HPDE6-E6E7 (cell line): Measurements from ENCODE around the gene SCAF11.

Experiments used
- DNase-seq: peaks from one replicate; pipeline ENCODE4 v3.0.0; 2011; ENCODE audit warnings: missing footprints; ENCODE audit errors: extremely low spot score

Gene SCAF11

DNA sequence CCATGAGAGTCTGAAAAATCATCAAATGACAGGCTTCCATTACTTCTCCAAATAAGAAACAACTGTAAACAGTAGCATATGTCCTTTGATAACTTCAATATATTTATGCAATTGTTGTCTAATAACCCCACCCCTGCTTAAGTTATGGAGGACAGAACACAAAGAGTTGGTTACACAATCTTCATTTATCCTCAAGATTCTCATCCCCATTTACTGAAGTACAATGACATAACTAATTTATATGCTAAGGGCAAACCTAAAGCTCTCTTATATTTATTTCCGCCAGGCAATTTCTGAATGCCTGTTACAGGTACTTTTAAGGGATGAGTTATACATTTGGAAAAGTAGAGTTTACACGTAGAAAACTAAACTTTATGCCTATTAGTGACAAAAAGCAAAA, 12.3 kb downstream of the SCAF11 start:
- DNase-seq = no peak

DNA sequence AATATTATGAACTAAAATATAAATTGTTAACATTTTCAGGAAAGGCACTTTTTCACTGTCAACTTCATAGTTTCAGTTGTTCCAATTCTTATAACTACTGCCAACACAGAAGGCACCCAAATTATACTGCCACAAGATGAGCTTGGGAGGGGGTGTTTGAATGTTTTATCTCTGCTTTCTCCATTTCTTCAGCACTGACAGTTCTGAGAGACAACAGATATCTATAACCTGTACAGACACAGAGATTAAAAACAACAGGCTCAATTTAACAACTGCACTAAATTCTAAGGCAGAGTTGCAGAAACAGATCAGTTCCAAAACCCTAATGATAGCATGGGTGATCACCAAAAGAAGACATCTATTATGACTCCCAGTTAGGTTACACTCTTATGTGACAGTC, 12.8 kb downstream of the SCAF11 start:
- no peak for DNase-seq

DNA sequence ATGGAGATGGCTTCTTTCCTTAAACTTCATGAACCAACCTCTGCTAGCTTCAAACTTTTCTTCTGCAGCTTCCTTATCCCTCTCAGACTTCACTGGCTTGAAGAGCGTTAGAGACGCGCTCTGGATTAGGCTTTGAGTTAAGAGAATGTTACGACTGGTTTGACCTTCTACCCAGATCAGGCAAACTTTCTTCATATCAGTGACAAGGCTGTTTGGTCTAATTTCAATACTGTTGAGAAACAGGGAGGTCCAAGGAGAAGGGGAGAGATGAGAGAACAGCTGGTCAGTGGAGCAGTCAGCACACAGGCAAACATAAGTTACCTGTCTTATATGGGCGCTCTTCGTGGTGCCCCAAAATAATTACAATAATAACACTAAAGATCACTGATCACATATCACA, 14.9 kb downstream of the SCAF11 start:
- DNase-seq = no peak

DNA sequence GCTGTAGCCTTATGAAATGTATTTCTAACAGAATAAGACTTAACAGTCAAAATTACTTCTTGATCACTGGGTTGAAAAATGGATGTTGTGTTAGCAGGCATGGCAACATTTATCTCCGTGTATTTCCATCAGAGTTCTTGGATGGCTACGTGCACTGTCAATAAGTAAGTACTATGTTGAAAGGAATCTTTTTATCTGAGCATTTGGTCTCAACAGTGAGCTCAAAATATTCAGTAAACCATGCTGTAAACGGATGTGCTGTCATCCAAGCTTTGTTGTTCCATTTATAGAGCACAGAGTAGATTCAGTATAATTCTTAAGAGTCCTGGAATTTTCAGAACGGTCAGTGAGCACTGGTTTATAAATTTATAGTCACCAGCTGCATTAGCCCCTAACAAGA, 15.5 kb downstream of the SCAF11 start:
- DNase-seq = no peak

DNA sequence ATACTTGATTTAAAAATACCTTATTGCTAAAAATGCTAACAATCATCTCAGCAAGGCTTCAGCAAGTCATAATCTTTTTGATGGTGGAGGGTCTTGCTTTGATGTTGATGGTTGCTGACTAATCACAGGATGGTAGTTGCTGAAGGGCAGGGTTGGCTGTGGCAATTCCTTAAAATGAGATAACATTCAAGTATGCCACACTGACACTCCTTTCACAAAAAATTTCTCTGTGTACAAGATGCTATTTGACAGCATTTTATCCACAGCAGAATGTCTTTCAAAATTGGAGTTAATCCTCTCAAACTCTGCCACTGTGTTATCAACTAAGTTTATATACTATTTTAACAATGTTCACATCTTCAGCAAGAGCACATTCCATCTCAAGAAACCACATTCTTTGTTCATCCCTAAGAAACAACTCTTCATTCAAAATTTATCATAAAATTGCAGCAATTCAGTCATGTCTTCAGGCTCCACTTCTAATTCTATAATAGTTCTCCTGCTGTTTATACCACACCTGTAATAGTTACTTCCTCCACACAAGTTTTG, 16.1 kb downstream of the SCAF11 start:
- DNase-seq = no peak

DNA sequence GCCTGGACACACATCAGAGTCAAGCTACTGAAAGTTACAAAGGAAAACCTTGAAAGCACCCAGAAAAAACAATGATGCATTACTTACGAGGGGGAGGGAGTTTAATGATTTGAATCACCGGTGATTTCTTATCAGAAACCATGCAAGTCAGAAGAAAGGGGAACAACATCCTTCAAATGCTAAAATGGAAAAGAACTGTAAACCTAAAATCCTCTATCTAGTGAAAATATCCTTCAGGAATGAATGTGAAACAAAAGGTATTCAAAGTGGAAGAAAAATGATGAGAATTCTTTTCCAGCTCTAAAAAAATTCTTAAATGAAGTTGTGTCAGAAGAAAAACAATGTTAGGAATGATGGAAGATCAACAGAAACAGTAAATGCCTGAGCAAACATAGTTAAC, 16.8 kb downstream of the SCAF11 start:
- no peak for DNase-seq

DNA sequence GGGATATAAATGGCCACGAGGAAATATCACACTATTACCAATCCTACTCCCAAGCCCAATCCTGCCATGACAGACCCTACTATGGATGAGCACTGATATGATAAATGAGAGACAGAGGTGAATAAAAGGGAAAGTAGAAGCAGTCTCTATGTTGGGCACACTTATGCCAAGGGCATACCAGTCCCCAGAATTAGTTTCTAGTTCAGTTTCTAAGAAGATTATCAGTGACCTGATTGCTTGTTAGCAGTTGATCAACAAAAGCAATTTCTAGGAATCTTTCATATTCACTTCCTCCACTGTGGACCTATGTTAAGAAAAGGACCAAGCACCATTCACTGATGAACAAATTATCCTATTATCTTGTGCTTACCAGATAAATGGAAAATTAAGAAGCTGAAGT, 20.0 kb downstream of the SCAF11 start:
- DNase-seq = no peak

DNA sequence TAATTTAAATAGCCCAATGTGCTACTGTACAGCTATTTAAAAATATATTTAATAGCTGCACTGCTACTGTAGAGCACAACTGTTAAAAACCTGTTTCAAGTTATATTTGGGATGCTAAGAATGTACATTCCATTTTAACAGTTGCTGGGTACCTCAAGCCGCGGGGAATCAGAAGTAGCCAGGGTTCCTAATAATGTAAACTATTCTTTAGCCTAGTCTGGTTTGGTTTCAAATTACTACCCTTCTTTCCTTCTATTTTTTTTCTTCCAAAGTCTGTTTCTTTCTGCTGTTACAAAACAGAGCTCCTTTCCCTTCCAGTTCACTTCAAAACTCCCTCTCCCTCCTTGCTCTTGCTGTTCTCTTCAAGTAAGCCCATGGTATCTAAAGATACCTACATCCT, 21.3 kb downstream of the SCAF11 start:
- DNase-seq = no peak

DNA sequence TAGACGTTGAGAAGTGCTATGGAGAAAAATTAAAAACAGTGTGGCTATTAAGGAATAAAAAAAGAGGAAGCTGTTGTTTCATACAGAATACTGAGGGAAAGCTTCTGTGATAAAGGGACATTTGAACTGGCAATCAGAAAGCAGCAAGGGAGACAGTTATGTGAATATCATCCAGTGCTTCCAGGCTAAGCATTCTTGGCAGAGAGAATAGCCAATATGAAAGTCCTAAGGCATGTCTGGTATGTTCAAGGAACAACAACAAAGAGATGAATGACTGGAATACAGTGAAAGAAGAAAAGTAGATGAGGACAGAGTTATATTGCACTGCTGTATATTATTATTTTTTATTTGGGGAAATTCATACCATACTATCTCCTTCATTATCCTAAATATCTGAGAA, 23.9 kb downstream of the SCAF11 start:
- DNase-seq = no peak

DNA sequence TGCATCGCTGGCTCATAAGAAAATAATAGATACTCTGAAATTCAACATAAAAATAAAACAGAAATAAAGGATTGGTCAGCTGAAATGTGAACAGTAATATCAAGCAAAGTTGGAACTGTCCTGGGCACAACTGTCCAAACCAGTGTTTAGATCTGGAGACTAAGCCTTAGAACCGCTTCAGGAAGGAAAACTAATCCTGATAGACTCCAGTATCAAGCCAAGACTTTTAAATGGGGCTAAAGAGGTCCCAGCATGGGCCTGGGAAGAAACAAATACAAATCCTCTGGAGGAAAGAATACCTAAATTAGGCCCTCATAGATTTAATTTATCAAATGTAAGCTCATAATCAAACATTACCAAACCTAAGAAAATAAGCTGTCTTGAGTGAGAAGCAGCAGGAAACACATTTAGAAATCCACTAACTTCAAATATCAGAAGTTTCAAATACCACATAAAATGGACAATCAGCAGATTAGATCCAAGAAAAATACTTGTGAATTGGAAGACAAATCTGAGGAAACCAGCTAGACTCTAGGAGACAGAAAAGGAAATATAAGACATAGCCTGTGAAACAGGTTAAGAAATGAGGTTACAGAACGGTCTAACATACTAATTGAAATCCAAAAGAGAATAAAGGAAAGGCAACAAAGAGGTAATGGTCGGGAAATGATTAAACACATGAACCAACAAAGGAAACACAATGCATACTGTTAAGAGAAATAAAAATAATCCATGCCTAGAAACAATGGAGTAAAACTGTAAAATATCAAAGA, 27.6 kb downstream of the SCAF11 start:
- DNase-seq = no peak

DNA sequence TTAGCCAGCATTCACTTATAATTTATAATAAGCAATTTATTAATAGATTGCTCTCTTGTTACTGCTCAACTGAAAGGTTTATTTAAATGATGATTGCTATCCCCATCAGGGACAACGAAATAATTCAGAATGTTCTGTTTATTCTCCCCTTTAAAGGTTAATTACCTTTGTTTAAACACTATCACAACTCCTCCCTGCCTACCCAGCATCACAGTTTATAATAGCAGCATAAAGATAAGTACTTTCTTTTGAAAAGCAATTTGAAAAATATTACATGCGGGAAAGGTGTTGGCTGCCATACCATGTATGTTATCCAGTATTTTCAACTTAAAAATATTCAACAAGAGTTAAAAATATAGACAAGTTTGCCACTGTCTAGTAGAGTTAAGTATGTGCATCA, 30.6 kb downstream of the SCAF11 start:
- no peak for DNase-seq

DNA sequence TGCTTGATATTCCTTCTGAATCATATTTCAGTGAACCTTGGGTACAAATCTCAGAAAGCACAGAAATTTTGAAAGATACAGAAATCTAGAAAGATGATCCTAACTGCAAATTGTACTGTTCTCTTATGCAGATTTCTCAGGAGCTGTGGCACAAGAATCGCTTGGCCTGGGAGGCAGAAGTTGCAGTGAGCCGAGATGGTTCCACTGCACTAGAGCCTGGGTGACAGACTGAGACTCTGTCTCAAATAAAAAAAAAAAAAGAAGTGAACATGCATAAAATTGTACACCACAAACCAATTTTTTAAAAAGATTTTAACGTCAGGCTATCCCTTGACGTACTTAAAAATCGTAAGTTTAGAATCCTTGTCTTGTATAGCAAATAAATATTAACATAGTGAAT, 31.3 kb downstream of the SCAF11 start:
- no peak for DNase-seq

DNA sequence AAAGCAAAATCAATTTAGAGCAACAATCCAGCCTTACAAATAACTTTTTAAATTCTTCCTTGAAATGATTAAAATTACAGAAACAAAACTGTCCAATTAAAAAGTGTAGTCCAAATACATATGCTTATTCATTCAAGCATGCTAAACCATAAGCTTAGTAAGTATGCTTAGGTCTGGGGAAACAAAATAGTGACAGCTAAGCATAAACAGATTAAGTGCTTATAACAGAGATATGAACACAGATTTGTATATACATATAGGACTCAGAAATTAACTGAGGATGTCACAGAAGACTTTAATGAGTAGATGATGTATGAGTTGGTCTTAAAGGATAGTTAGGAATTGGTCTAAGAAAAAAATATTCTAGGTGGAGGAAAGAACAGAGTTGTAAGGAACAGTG, 41.8 kb downstream of the SCAF11 start:
- DNase-seq = no peak

DNA sequence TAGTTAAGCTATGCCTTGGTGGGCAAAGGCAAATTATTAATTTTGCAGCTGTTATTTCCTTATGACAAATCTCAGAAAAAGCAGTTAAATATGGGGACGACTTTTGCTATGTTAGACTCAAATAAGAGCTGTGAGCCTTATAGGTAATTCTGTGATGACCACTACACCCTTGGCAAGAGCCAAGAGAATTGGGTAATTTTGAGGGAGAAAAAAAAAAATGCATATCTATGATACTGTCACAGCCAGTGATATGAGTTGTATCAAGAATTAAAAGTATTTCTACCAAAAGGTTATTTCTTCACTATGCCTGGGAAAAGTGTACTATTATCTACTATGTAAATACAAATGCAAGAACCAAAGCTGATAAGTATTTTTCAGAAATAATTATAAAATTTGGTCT, 43.9 kb downstream of the SCAF11 start:
- DNase-seq = no peak

DNA sequence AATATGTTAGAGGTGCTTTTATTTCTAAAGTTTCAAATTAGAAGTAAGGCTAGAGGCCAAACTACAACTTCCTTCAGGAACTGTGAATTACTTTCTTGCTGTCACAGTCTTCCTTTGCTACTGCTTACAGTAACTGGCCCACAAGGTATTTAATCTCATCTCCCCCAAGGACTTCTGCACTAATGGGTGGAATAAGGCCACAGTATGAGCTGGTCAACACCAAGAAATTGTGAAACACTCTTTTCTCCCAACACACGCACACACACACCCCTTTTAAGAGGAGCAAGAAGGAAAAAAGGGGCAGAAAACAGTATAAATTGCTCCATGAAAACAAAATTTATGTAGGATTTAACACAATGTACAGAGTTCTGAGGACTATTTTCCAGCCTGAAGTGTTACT, 45.6 kb downstream of the SCAF11 start:
- no peak for DNase-seq

DNA sequence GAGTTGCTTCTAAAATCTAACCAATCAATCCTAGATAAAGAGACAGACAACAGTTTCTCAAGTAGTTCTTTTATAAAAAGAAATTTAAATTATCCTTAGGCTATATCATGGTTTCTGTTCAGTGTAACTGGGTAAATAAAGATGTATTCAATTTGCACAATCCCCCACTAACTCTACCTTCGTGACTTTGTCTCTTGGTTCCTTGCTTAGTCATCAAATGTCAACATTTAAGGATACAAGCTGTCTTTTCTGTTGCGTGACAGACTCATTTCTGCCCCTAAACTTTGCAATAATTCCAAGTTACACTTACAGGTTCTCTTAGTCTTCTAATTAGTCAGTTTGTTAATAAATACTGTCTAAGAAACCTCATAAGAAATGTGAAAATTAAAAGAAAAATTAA, 50.6 kb downstream of the SCAF11 start:
- no peak for DNase-seq

DNA sequence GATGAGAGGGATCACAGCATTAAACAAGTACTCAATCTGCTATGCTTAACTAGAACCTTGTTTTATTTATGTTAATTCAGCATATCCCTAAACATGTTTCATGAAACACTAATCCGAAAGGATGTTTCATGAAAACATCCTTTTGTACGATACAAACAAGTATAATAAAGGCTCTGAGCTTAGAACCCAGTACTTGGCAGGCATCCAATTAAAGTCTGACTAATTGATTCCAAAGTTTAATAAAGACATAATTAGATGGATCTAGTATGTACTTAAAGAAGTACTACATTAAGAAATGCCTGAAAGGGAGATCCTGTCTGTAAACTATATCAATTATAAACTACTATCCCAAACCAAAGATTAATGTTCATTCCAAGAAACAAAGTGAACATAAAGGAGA, 51.8 kb downstream of the SCAF11 start:
- no peak for DNase-seq

DNA sequence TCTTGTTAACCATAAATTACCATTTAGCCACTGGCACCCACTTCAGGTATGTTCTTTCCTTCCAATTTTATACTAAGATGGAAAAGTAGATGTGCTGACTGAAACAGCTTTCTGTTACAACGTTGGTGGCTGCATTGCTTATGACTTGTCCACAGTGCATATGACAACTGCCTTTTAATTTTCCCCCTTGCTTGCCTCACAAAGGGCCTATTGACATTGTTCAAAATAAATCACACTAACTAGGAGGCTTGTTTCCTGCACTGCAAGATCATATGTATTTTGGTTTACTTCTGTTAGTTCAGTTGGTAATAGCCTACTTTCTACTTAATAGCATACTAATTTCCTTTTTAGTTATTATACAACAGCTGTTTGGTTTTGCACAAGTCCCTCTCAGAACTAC, 55.4 kb downstream of the SCAF11 start:
- no peak for DNase-seq

DNA sequence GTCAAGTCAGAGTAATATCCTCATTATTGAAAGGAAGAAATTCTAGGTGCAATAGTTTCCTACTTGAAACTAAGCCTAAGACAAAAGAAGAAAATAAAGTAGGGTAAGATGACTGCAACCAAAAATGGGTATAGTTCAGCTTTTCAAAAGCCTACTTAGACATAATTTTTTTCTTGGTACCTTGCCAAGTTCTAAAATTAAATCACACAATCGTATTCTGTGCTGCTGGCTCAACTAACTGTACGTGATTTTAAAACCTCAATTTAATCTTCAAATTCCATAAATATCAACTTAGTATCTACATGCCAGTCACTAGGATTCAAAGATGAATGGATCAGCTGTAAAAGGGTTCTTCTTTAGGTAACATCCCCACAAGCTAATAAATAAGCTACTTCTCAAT, 56.9 kb downstream of the SCAF11 start:
- no peak for DNase-seq

DNA sequence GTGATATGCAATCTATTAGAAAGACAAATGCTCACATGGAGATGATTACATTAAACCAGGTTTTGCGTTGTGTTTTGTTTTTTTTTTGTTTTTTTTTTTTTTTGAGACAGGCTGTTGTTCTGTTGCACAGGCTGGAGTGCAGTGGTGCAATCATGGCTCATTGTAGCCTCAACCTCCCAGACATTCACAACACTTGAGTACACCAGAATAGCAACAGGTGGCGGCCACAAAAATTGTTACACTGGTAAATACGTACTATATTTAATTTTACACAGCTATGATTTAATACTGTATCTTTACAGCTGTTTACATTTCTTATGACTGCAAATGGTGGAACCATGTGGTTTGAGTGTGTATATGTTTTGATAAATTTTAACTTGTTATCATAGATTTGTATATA, 60.0 kb downstream of the SCAF11 start:
- no peak for DNase-seq

DNA sequence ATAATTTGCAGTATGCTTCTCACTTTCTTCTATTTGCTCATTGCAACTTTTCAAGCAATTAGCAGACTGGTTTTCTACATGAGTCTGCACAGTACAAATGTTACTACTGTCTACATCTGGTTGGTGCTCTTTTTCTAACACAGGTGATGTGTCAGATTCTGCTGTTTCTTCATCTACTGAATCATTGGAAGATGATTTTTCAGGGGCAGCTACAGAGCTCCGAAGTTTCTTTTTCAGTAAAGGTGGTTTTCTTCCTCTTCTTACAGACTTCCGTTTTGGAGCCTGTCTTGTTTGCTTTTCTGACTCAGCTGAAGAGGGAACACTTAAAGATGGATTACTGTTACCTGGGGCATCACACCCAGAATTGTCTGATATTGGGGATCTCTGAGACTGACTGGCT, 62.1 kb downstream of the SCAF11 start:
- peak; percentile 8 for DNase-seq

DNA sequence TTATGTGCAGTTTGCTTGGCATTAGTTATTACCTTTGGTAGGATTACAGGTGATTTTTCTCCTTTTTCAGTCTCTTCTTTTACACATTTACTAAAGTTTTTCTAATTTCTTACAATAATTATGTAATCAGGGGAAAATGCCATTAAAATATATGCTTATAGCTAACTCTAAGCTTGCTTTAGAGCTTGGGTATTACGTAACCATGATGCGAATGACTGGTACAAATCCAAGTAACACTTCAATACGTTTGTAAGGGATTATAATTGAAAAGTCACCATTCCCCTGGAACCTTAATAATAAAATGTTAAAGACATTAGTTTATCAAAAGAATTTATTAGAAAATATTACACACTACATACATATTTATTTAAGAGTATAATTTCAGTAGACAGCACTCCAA, 71.6 kb downstream of the SCAF11 start:
- no peak for DNase-seq

DNA sequence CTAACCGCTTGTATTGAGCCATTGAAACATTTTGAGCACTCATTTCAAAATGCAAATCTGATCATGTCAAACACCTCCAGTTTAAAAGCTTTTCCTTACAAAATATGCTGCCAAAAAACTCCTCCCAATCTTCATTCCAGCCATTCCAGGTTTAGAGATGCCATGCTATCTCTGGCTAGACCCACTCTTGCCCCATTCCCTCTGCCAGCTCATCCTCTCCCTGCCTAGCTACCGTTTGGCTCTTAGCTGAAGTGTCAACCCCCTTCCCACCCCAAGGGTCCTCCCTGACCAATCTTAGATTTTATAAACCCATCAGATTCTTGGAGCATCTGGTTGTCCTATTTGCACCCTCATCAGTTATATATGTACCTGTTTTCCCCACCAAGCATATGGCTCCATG, 75.0 kb downstream of the SCAF11 start:
- DNase-seq = no peak

DNA sequence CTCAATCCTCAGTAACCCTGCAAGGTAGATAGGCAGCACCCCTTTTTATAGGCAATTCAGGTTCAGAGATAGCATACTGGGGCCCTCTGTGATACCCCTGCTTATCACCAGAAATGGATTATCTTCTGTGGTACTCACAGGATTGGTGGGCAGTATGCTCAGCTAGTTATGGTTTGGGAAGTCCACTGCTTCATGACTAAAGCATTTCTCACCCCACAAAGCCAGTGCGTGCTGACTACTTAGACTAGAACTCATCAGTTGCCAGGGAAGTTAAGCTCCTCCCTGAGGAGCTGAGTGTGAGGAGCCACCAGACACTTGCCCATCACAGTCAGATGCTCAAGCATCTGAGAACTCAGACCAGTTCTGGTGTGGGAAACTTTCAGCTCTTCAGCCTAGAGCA, 76.3 kb downstream of the SCAF11 start:
- DNase-seq = peak; percentile 42
